NCI-H1436 (cell line): ENCODE results near the gene DDX49.
"Not testable (repeated sequence)": the region's sequence is repeated elsewhere in the genome, so short reads cannot be mapped to it uniquely, and the experiment has no call there.

Source experiments
- DNase-seq: peaks from one replicate; lab custom pipeline; 2025; lab: John Stamatoyannopoulos, UW

DDX49 gene

GRCh38 chr19:18910801-18911436 is 8.6 kb upstream of the DDX49 start:
- no peak for DNase-seq

- no peak for DNase-seq
These were observed 6.6 kb upstream of the DDX49 start for GRCh38 chr19:18912933-18913332.

GRCh38 chr19:18913466-18913865 is 6.0 kb upstream of the DDX49 start:
- no peak for DNase-seq

- no peak for DNase-seq
These were observed 3.9 kb upstream of the DDX49 start for GRCh38 chr19:18915639-18916038.

- DNase-seq = not testable (repeated sequence)
These were observed 1.9 kb upstream of the DDX49 start for GRCh38 chr19:18917593-18917992.

GRCh38 chr19:18919900-18920214 is 342 bp downstream of the DDX49 start:
- DNase-seq = no peak

- no peak for DNase-seq
These were observed 885 bp downstream of the DDX49 start for GRCh38 chr19:18920400-18920799.

GRCh38 chr19:18921593-18921992 is 2.1 kb downstream of the DDX49 start:
- no peak for DNase-seq

GRCh38 chr19:18922228-18922985 is 2.9 kb downstream of the DDX49 start:
- no peak for DNase-seq

- DNase-seq = no peak
These were observed 5.2 kb downstream of the DDX49 start for GRCh38 chr19:18924684-18925213.

- no peak for DNase-seq
These were observed 8.7 kb downstream of the DDX49 start for GRCh38 chr19:18928018-18928805.

- no peak for DNase-seq
These were observed 9.8 kb downstream of the DDX49 start for GRCh38 chr19:18929311-18929710.

GRCh38 chr19:18931316-18932162 is 12.0 kb downstream of the DDX49 start:
- DNase-seq = no peak

- no peak for DNase-seq
These were observed 12.8 kb downstream of the DDX49 start for GRCh38 chr19:18932216-18932841.

- no peak for DNase-seq
These were observed 13.8 kb downstream of the DDX49 start for GRCh38 chr19:18933297-18933696.

- DNase-seq = no peak
These were observed 19.6 kb downstream of the DDX49 start for GRCh38 chr19:18939163-18939562.

GRCh38 chr19:18939922-18940768 is 20.6 kb downstream of the DDX49 start:
- DNase-seq = no peak

- DNase-seq = peak; percentile 64
These were observed 21.5 kb downstream of the DDX49 start, which contains the start of gene HOMER3 for GRCh38 chr19:18940769-18941627. Gene HOMER3, minus strand, starts transcription at chr19:18941217. Its CDS starts 2,235 bp downstream, at chr19:18938982.

GRCh38 chr19:18941628-18942354 is 22.3 kb downstream of the DDX49 start:
- DNase-seq = no peak
